Astrocyte (in vitro differentiated cells and primary cell): ENCODE measurements around the gene LDAF1. TPM values are rescaled to one million over a fixed set of nuclear protein-coding genes. Genes with fewer than 3 reads are reported as not detected.

Experiments
- DNase-seq: peaks from one replicate; pipeline ENCODE4 v3.0.0-alpha.2; 2010; ENCODE audit warnings: low read depth
- FAIRE-seq: peaks from 2 replicates; lab custom pipeline; 2011; peaks lifted over from hg19 to GRCh38; lab: Jason Lieb, UNC
- H2AFZ ChIP-seq: 2 replicates; pipeline ENCODE4 v1.6.0; 2012; ENCODE audit warnings: low read depth, low read length, inconsistent platforms
- H3K27ac ChIP-seq: 2 replicates; pipeline ENCODE4 v1.5.1; 2011; ENCODE audit warnings: low read depth, low read length, inconsistent platforms
- H3K27me3 ChIP-seq: 2 replicates; pipeline ENCODE4 v1.6.0; 2011; ENCODE audit warnings: low read length, inconsistent platforms; ENCODE audit not compliant: insufficient read depth
- H3K36me3 ChIP-seq: 2 replicates; pipeline ENCODE4 v1.5.1; 2011; ENCODE audit warnings: low read length, inconsistent platforms; ENCODE audit not compliant: insufficient read depth
- H3K4me1 ChIP-seq: 2 replicates; pipeline ENCODE4 v1.5.1; 2011; ENCODE audit warnings: low read length, inconsistent platforms; ENCODE audit not compliant: insufficient read depth
- H3K4me2 ChIP-seq: 2 replicates; pipeline ENCODE4 v1.6.0; 2012; ENCODE audit warnings: low read length, inconsistent platforms
- H3K4me3 ChIP-seq: 2 replicates; pipeline ENCODE4 v1.5.1; 2011; ENCODE audit warnings: low read depth, mild to moderate bottlenecking, low read length, inconsistent platforms; ENCODE audit not compliant: insufficient read depth
- H3K79me2 ChIP-seq: 2 replicates; pipeline ENCODE4 v1.6.0; 2012; ENCODE audit warnings: mild to moderate bottlenecking, low read length, inconsistent platforms; ENCODE audit not compliant: insufficient read depth
- H3K9ac ChIP-seq: 2 replicates; pipeline ENCODE4 v1.6.0; 2012; ENCODE audit warnings: mild to moderate bottlenecking, low read length, inconsistent platforms
- H3K9me3 ChIP-seq: 2 replicates; pipeline ENCODE4 v1.5.1; 2012; ENCODE audit warnings: low read depth, mild to moderate bottlenecking, low read length, inconsistent platforms; ENCODE audit not compliant: insufficient read depth
- H4K20me1 ChIP-seq: 2 replicates; pipeline ENCODE4 v1.6.0; 2012; ENCODE audit warnings: low read length, inconsistent platforms; ENCODE audit not compliant: insufficient read depth
- H3K27ac Mint-ChIP-seq: one replicate; pipeline ENCODE4 v1.8.0; 2021; ENCODE audit warnings: mild to moderate bottlenecking, mixed read lengths; ENCODE audit not compliant: unreplicated experiment
- H3K27me3 Mint-ChIP-seq: one replicate; pipeline ENCODE4 v1.8.0; 2021; ENCODE audit warnings: low read depth, mixed read lengths; ENCODE audit not compliant: unreplicated experiment
- H3K36me3 Mint-ChIP-seq: one replicate; pipeline ENCODE4 v1.8.0; 2021; ENCODE audit warnings: low read depth, mixed read lengths; ENCODE audit not compliant: unreplicated experiment
- H3K4me1 Mint-ChIP-seq: one replicate; pipeline ENCODE4 v1.8.0; 2021; ENCODE audit warnings: low read depth, mixed read lengths; ENCODE audit not compliant: unreplicated experiment
- H3K4me3 Mint-ChIP-seq: one replicate; pipeline ENCODE4 v1.8.0; 2021; ENCODE audit warnings: mild to moderate bottlenecking, moderate library complexity, mixed read lengths; ENCODE audit not compliant: unreplicated experiment
- H3K9me3 Mint-ChIP-seq: one replicate; pipeline ENCODE4 v1.8.0; 2021; ENCODE audit warnings: mild to moderate bottlenecking, mixed read lengths; ENCODE audit not compliant: unreplicated experiment
- CTCF ChIP-seq: IDR thresholded peaks from 2 replicates; pipeline ENCODE4 v1.5.1; 2011; ENCODE audit warnings: low read depth, mild to moderate bottlenecking, inconsistent platforms, low read length, moderate library complexity; ENCODE audit not compliant: insufficient read depth
- EZH2 ChIP-seq: IDR thresholded peaks from 2 replicates; pipeline ENCODE4 v1.6.1; 2012; ENCODE audit warnings: mild to moderate bottlenecking, low read length, inconsistent platforms; ENCODE audit not compliant: insufficient read depth
- total RNA-seq: library from RNA; stranded (reverse); gene quantifications from 2 replicates; pipeline ENCODE4 v1.2.1, GENCODE V29; 2021

The LDAF1 gene
- total RNA-seq, 1 donor from 2014 or later, result 38.6 TPM

GRCh38 chr16:21205303-21205702, 46.8 kb downstream of the LDAF1 start:
- Histone ChIP-seq H3K9me3 (no peaks in the 10 kb centered on the region), H3K27ac (no peak overlapping the region), H3K9ac (no peak overlapping the region), H3K79me2 (no peaks in the 10 kb centered on the region), H3K36me3 (no peaks in the 10 kb centered on the region), H3K4me1 (no peaks in the 10 kb centered on the region), H2AFZ (no peak overlapping the region), H4K20me1 (no peaks in the 10 kb centered on the region), H3K4me2 (no peak overlapping the region), H3K27me3 (peaks cover 30% of the 10 kb centered on the region), H3K4me3 (no peak overlapping the region)
- Mint-ChIP-seq H3K27me3 (peaks cover 47% of the 10 kb centered on the region), H3K4me3 (no peak overlapping the region), H3K36me3 (no peaks in the 10 kb centered on the region), H3K9me3 (no peaks in the 10 kb centered on the region), H3K27ac (no peak overlapping the region), H3K4me1 (no peaks in the 10 kb centered on the region)
- FAIRE-seq, result no peak
- no peak for TF ChIP-seq EZH2
- no peak for TF ChIP-seq CTCF
- no peak for DNase-seq

- peaks cover 47% of the 10 kb centered on the region for H3K27me3 Mint-ChIP-seq
- Histone ChIP-seq H3K79me2 (no peaks in the 10 kb centered on the region), H3K9me3 (no peaks in the 10 kb centered on the region), H3K4me2 (no peak overlapping the region), H3K9ac (no peak overlapping the region), H3K27me3 (peaks cover 24% of the 10 kb centered on the region), H4K20me1 (no peaks in the 10 kb centered on the region), H3K36me3 (no peaks in the 10 kb centered on the region), H3K27ac (no peak overlapping the region), H3K4me1 (no peaks in the 10 kb centered on the region), H2AFZ (no peak overlapping the region), H3K4me3 (no peak overlapping the region)
- H3K4me1 Mint-ChIP-seq, result no peaks in the 10 kb centered on the region
- no peaks in the 10 kb centered on the region for H3K36me3 Mint-ChIP-seq
- FAIRE-seq, result no peak
- DNase-seq, result no peak
- no peak overlapping the region for H3K27ac Mint-ChIP-seq
- no peak overlapping the region for H3K4me3 Mint-ChIP-seq
- H3K9me3 Mint-ChIP-seq, result no peaks in the 10 kb centered on the region
- no peak for TF ChIP-seq EZH2
- TF ChIP-seq CTCF, result no peak
Observed at GRCh38 chr16:21206550-21206949, 48.1 kb downstream of the LDAF1 start.

- Mint-ChIP-seq H3K4me1 (no peaks in the 10 kb centered on the region), H3K27me3 (peaks cover 39% of the 10 kb centered on the region), H3K36me3 (no peaks in the 10 kb centered on the region), H3K9me3 (no peaks in the 10 kb centered on the region), H3K27ac (no peak overlapping the region), H3K4me3 (no peak overlapping the region)
- Histone ChIP-seq H3K27me3 (peaks cover 18% of the 10 kb centered on the region), H2AFZ (no peak overlapping the region), H3K4me3 (no peak overlapping the region), H3K27ac (no peak overlapping the region), H4K20me1 (no peaks in the 10 kb centered on the region), H3K36me3 (no peaks in the 10 kb centered on the region), H3K4me1 (no peaks in the 10 kb centered on the region), H3K4me2 (no peak overlapping the region), H3K9ac (no peak overlapping the region), H3K79me2 (no peaks in the 10 kb centered on the region), H3K9me3 (no peaks in the 10 kb centered on the region)
- DNase-seq (no peak), FAIRE-seq (no peak)
- TF ChIP-seq EZH2, result no peak
- no peak for TF ChIP-seq CTCF
Observed at GRCh38 chr16:21208446-21209230, 50.2 kb downstream of the LDAF1 start.
